GM12873 (cell line): ENCODE measurements around the gene PRX.

ENCODE experiments used
- TF ChIP-seq, protein P1 (sequence below): IDR thresholded peaks from 2 replicates; pipeline ENCODE4 v1.5.1; 2012; ENCODE audit warnings: low read depth, mild to moderate bottlenecking, moderate library complexity, low read length, control low read depth; ENCODE audit not compliant: insufficient read depth; ENCODE audit errors: missing control alignments

Gene PRX

DNA sequence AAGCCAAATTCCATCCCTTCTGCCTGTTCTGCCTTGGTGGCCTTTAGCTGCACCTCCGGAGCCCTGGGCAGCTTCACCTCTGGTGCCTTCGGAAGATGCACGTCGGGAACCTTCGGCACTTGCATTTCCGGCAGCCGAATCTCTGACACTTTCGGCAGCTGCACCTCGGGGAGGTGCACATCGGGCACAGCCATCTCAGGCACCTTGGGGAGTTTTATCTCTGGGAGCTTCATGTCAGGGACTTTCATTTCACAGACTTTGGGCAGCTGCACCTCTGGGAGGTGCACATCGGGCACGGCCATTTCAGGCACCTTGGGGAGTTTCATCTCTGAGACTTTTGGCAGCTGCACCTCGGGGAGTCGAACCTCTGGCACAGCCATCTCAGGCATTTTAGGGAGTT, 17.2 kb downstream of the PRX start:
- TF ChIP-seq, protein P1, sequence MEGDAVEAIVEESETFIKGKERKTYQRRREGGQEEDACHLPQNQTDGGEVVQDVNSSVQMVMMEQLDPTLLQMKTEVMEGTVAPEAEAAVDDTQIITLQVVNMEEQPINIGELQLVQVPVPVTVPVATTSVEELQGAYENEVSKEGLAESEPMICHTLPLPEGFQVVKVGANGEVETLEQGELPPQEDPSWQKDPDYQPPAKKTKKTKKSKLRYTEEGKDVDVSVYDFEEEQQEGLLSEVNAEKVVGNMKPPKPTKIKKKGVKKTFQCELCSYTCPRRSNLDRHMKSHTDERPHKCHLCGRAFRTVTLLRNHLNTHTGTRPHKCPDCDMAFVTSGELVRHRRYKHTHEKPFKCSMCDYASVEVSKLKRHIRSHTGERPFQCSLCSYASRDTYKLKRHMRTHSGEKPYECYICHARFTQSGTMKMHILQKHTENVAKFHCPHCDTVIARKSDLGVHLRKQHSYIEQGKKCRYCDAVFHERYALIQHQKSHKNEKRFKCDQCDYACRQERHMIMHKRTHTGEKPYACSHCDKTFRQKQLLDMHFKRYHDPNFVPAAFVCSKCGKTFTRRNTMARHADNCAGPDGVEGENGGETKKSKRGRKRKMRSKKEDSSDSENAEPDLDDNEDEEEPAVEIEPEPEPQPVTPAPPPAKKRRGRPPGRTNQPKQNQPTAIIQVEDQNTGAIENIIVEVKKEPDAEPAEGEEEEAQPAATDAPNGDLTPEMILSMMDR = no peak

DNA sequence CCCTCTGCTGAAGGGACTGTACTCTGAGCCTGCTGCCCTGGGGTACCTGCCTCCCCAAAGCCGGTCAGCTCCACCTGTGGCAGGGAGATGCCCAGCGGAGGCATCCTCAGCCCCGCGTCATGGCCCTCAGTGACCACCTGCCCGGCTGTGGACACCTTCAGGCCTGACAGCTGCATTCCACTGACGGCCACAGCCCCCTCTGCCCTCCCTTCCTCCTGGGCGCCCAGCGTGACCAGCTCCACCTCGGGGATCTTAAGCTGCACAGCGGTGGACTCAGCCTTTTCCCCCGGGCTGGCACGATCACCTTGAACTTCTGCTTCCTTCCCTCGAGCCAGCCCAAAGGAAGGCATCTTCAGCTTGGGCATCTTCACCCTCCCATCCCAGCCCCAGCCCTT, 18.4 kb downstream of the PRX start:
- TF ChIP-seq, protein P1 = no peak

GRCh38 chr19:40393894-40394815, 19.0 kb downstream of the PRX start:
- TF ChIP-seq, protein P1 = no peak

GRCh38 chr19:40392894-40393517, 20.2 kb downstream of the PRX start:
- TF ChIP-seq, protein P1 = peak; percentile 37

DNA sequence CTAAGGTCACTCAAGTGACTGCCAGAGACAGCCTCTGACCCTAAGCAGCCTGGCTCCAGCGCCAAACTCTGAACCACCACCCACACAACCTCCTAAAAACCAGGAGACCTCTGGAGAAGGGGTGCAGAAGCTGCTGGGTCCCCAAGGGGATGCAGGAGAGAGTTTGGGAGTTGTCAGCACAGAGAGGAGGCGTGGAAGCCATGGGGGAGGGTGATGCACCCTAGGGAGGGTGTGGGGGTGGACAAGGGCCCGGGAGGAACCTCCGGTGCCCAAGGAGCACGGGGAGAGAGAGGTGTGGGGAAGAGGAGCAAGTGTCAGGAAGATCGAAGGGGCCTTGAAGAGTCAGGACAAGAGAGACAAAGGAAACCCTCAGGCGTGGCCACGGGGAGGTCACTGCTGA, 21.1 kb downstream of the PRX start:
- TF ChIP-seq, protein P1 = no peak

- TF ChIP-seq, protein P1 = no peak
Measured at GRCh38 chr19:40390084-40390742, 23.0 kb downstream of the PRX start, which contains the start of gene HIPK4. Gene HIPK4 (minus strand): TSS chr19:40390181. CDS start chr19:40389902, 279 bp downstream.
